NCI-H1092 treated with DMSO at 0.1 percent for 48 hours (cell line): ENCODE measurements around the gene SMTNL2.
"Not testable (repeated sequence)": the region's sequence is repeated elsewhere in the genome, so short reads cannot be mapped to it uniquely, and the experiment has no call there.

Experiments
- DNase-seq: peaks from one replicate; lab custom pipeline; 2025; lab: John Stamatoyannopoulos, UW

SMTNL2 gene

DNA sequence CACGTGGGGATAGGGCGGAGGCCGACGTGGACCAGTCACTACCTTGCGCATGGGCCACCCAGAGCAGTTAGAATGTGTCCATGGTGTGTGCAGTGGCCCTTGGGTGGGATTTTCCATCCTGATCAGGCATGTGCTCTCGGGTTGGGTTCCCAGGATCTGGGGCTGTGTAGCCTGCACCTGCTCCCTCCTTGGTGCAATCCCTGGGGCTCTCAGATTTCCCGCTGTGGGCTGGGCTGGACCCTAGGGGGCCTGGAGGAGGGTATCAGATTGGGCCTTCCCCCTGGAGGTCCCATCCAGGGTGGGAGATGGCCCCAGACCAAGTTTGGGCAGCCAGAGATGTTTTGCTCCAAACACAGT, 1.3 kb downstream of the SMTNL2 start:
- no peak for DNase-seq

DNA sequence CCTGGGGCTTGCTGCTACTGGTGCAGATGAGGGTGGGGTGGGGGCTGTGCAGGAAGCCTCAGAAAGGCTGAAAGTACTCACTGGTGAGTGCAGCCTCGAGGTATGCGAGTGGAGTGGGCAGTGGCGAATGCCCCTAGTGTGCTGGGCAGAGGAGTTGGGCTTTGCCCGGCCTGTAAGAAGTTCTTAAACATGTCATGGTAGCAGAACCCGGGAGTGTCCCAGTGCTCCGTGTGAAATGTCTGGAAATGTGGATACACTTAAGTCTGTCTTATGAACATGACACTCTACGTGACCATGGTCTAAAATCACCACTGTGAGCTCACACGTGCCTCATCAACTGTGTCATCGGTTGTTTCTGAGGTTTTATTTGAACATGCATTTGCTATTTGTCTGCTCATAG, 1.7 kb downstream of the SMTNL2 start:
- no peak for DNase-seq

DNA sequence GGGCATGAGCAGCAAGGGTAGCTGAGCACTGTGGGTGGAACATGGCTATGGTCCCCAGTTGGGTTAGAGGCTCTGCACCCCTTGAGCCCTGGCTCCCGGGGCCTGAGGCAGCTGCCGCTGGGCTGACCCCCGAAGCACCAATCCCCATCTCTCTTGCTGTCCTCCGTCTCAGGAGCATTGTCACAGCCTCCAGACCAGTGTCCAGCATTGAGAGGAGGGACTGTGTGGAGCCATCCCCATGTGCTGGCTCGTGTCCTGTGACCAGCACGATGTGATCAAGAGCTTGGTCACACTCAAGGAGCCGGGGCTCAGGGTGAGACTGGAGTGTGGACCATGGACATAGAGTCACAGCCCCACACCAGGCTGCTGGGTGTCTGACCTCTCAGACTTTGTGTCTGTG, 2.9 kb downstream of the SMTNL2 start:
- DNase-seq: no peak

DNA sequence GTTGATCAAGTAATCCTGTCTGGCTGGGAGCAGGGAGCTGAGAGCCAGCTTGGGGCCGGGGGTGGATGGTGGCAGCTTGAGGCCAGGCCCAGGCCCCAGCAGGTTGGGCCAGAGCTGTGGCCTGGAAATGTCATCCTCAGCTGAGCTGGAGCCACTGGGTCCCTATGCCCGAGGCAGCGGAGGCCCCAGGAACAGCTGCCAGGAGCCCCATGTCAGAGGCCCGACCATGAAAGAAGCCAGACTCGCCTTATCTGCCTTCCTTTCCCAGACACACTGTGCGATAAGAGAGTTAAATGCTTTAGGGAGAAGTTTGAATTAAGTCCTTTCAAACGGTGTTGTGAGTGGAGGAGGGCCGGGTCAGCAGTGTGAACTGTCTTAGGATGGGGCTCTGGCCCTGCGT, 3.5 kb downstream of the SMTNL2 start:
- DNase-seq: no peak

DNA sequence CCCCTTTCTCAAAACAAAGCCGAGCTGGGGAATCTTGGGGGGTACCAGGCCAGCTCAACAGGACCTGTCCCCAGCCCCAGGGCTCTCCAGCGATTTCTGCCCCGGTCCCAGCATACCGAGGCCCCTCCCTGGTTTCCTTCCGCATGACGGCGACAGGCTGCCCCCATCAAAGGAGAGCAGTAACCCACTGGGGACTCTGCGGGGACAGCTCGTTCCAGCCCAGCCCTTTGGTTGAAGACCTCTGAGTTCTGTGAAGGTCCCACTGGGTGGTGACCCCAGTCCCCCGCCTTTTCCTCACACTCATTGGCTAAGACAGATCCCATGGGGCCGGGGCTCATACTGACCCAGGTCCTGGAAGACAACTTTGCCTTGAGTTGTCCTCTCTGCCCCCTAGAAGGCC, 4.1 kb downstream of the SMTNL2 start:
- no peak for DNase-seq

DNA sequence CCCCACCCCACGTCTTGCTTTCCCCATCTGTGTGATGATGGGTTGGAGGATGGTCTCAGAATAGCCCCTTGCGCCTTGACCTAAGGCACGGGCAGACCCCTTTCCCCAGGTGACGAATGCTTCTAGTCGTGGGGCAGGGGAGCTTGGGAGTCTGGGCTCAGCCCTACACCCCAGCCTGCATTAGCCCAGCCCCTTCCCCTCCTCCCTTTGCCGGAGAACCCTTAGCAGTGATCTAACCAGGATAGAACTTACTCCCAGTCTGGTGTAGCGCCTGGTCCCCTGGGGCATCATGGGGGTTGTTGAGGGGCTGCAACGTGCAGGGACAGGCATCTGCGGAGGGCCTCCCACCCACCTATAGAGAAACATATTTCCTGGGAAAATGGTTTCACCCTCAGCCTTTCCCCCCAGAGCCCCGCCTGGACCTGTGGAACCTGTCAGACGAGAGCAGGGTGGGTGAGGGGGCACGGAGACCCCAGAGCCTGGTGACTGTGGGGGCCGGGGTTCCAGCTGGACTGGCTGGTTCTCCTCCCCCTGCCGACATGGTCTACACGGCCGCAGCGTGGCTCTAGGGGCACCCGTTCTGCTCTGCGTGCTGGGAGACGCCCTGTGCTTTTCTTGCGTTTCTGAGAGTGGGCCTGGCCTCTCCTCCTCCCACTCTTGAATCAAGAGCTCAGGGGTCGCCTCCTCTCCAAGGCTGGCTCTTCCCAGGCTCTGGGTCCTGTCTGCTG, 4.7 kb downstream of the SMTNL2 start:
- DNase-seq: no peak

DNA sequence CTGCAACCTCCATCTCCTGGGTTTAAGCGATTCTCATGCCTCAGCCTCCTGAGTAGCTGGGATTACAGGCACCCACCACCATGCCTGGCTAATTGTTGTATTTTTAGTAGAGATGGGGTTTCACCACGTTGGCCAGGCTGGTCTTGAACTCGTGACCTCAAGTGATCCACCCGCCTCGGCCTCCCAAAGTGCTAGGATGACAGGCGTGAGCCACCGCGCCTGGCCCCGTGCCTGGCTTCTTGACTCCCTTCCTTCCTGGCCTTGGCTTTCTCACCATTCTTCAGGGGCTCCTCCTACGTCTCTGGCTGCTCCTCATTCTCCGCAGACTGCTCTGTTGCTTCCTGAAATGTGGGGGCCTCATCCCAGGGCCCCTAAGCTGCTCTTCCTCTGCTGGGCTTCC, 5.7 kb downstream of the SMTNL2 start:
- DNase-seq: not testable (repeated sequence)

DNA sequence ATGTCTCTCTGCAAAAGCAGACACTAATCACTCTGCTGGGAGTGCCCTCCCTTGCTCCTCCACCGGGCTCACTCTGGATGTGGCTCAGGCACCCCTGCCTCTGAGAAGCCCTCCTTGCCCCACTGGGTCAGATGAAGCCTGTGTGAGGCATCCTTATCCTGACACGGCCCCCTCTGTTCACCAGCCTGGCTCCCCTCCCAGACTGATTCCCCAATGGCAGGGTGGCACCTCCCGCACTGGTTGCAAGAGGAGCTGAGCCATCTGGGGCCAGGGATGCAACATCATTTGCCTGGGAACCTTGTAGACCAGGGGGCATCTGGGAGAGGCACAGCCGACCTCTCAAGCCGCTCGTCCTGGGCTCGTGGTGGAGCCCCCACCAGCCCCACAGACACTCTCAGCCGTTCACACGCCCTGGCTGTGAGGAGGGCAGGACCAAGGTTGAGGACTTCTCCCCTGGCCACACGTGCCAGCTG, 6.7 kb downstream of the SMTNL2 start:
- no peak for DNase-seq

DNA sequence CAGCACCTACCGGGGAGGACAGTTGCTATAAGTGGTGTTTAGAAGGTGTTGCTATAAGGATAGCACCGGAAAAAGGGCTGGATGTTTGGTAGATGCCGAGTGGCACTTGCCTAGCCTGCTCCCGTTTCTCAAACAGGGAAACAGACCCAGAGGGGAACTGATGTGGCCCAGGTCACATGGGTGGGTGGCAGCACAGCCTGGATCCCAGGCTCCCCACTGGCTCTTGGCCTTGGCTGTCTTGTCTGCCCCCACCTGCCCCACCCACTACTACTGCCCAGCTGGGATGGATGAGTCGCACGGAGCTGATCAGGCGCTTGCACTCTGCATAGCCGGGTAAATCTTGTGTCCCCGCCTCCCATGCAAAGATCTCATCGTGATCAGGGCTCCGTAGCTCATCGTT, 7.2 kb downstream of the SMTNL2 start:
- no peak for DNase-seq

DNA sequence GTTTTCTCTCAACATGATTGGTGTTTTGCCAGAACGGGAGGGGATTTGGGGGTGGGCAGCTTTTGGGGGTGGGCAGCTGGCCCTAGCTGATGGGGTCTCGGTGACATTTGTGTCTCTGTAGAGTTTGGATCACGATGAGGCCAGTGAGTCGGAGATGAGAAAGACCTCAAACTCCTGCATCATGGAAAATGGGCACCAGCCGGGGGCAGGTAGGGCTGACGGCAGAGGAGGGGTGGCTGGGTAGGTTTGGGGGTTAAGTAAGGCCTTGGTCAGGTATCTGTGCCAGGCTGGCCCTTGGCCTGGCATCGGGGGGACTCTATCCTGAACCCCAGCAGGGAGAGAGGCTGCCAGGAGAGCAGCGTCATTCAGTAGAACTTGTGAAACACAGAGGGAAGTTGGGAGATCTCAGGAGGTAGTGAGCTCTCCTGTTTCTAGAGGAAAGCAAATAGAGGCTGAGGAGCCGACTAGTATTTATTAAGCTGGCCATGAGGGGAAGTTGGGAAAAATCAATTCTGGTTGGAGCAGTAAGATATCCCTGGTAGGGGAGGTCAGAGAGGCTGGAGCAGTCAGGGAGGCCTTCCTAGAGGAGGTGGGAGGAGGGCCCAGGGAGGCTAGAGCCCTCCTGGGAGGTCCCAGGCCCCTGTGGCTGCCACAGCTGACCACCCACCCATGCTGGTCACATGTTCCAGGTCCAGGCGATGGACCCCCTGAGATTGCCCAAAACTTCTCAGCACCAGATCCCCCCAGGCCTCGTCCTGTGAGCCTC, 8.1 kb downstream of the SMTNL2 start:
- no peak for DNase-seq

DNA sequence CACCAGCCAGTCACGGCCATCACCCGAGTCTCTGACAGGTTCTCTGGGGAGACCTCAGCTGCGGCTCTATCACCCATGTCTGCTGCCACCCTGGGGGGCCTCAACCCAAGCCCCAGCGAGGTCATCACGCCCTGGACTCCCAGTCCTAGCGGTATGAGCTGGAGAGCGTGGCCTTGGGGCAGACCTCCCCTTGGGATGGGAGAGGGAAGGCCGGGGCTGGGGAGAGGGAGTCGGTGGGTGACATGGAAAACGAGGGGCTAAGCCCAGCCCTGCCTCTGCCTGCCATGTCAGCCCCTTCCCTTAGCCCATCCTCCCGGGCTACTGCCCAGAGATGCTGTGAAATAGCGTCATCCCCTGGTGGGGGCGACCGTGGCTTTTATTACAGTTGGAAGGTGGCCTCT, 8.7 kb downstream of the SMTNL2 start:
- DNase-seq: no peak

DNA sequence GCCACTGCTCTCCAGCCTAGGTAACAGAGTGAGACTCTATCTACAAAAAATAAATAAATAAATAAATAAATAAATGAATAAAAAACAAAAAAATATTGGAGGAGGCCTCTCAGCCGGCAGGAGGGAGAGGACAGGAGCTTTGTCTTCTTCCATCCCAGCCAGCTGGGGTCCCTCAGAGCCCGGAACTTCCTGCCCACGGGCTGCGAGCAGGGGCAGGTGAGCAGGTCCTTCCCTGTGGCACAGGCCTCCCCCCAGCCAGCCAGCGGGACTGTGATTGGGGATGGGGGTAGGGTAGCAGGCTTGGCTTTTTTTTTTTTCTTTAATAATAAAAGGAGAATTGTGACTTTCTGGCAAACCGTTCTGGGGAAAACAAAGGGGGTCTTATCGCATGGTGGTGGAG, 10.1 kb downstream of the SMTNL2 start:
- no peak for DNase-seq

DNA sequence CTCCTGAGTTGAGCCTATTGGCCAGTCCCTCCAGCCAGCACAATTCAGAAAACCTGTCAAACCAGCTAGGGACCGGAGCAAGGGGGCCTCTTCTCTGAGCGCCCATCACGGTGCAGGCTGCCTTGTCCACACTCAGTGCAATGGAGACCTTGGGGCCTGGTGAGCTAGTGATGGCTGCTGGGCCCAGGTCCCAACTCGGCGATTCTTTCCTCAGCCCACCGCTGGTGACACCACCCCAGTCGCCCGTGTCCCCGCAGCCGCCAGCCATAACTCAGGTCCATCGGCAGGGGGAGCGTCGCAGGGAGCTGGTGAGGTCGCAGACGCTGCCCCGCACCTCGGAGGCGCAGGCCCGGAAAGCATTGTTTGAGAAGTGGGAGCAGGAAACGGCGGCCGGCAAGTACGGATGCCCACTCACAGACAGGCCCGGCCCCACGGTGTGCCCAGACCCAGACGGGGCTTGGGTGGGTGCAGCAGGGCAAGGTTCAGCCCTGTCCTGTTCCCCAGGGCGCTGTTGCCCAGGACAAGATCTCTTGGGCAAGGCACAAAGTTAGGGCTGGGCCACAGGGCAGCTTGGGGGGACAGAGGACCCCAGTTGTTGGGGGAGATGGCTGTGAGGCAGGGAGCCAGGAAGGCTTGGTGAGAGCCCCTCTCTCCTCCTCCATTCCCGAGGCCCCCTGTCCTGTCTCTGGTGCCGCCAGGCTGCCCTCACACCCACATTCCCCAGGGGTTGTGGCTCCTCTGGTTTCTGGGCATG, 10.8 kb downstream of the SMTNL2 start:
- DNase-seq: peak; percentile 17

DNA sequence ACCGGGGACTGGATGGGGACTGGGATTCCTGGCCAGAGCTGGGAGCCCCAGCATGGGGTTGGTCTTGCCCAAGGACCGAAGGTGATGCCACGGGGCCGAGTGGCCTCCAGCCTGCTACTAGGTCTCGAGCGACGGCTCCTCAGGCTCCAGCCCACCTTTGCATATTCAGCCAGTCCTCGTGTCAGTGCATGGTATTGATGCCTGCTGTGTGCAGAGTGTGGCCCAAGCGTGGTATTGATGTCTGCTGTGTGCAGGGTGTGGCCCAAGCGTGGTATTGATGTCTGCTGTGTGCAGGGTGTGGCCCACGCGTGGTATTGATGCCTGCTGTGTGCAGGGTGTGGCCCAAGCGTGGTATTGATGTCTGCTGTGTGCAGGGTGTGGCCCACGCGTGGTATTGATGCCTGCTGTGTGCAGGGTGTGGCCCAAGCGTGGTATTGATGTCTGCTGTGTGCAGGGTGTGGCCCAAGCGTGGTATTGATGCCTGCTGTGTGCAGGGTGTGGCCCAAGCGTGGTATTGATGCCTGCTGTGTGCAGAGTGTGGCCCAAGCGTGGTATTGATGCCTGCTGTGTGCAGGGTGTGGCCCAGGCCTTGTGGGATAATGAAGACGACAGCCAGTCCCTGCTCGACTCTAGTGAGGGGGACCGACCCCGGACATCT, 11.5 kb downstream of the SMTNL2 start:
- not testable (repeated sequence) for DNase-seq

DNA sequence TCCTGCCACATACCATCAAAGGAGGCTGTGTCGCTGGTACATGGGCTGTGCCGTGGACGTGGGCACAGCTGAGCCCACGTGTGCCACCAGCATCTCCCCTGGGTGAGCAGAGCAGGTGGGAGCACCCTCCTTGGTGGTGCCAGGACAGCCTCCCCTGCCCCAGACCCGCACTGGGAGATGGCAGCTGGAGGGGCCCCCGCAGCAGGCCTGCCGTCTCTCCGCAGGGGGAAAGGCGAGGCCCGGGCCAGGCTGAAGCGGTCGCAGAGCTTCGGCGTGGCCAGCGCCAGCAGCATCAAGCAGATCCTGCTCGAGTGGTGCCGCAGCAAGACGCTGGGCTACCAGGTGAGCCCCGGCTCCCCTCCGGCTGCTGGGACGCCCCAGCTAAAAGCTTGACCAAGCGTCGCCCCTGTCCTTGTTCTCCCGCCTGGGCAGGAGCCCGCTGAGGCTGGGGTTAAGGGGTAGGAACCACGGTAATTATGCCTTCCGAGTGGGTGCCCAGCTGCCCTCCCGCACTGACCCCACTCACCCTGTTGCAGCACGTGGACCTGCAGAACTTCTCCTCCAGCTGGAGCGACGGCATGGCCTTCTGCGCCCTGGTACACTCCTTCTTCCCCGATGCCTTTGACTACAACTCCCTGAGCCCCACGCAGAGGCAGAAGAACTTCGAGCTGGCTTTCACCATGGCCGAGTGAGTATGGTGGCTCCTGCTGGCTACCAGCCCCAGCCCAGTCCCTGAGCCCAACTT, 12.5 kb downstream of the SMTNL2 start:
- no peak for DNase-seq

DNA sequence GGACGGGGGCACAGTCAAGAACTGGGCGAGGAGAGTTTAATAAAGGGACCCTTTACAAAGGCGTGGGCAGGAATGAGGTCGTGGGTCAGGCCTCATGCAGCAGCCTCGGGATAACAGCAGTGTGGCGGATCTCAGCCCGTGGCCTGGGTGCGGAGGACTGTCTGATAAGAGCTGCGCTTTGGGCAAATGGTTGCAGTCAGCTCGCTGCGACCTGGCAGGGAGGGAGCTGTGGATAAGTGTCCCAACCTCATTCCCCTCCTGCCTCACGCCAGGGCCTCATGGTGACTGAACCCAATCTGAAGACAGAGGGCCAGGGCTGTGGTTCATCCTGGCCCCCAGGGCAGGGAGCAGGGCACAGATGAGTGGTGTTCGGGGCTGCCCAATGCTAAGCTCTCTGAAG, 13.6 kb downstream of the SMTNL2 start:
- DNase-seq: no peak

DNA sequence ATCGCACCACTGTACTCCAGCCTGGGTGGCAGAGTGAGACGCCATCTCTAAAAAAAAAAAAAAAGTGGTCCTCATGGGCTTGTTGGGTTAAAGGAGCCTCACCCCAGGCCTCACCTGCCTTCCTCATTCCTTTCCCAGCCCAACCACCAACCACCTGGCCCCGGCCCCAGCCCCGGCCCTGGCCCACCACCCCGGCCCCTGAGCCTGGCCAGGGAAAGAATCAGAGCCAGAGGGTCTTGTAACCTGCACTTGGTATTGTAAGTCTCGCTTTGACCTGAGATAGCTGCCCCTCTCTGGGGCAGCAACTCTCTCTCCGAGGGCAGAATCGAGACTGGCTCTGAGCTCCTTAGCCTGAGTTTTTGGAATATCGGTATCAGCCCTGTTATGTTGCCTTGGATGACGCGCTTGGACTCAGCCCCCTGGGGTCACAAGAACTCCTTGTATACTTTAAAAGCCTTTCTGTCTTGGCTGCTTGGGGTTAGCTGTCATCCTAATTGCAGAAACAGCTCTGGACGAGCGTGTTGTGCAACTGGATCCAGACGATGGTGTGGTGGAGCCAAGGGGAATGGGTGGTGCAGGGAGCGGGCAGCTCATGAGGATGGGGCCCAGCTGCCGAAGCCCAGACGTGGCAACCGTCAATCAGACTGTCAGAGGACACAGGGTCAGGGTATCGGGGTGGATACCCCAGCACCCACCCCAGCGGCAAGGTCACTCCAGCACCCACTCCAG, 14.6 kb downstream of the SMTNL2 start:
- DNase-seq: no peak

DNA sequence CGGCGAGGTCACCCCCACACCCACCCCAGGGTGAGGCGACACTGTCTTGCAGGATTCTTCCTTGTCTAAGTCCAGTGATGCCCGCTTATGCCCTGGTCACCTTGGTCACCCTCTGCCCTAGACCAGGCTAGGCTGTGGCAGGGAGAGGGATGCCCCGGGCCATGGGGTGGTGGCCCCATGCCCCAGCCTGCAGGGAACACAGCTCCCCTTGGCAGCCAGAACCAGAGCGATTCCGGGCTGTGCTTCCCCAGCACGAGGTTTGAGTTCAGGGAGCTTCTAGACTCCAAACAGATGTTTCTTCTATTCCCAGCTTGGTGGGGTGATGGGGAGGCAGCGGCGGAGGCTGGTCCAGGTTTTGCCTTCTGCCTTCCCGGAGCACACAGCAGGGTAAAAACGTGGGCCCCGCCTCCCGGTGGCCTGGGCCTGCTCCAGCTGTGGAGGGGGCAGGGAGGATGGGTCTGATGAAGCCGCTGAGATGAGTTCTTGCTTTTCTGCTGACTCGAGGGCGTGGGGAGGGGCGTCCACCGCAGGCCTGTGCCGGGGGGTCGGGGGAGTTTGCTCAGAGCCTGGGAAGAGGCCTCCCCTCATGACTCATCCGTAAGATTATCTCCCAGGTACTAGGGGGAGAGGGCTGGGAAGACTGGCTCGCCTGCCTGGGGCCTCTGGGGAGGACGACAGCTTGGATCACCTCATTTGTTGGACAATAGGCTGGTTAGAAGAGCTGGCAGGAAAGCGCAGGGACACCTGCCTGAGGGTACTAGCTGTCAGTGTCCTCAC, 15.4 kb downstream of the SMTNL2 start:
- DNase-seq: peak; percentile 33

DNA sequence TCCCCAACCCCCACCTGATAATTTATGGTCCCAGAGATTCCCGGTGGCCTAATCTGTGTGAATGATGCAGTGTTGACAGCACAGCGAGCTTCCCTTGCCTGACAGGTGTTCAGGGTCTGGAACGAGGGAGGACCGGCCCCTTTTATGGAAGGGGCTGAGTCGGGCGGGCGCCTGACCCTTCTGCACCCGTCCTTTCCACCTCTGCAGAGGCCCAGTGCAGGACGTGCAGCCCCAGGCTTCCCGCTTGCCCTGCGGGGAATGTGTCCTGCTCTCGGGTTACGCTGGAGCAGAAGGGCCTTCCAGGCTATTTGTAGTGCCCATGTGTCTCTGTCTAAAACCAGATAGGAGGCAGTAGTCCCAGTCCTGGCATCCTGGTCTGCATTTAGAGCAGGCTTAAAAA, 16.2 kb downstream of the SMTNL2 start:
- no peak for DNase-seq

DNA sequence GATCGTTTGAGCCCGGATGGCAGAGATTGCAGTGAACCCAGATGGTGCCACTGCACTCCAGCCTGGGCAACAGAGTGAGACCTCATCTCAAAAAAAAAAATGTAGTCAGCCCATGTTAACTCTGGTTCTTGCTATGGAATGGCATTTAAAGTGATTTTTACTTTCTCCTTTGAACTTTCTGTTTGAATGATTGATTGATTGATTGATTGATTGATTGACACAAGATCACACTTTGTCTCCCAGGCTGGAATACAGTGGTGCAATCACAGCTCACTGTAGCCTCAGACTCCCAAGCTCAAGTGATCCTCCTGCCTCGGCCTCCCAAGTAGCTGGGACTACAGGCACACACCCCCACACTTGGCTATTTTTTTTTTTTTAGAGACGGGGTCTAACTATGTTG, 17.0 kb downstream of the SMTNL2 start:
- no peak for DNase-seq
